ENCODE results near the gene AATF.

AATF gene

DNA sequence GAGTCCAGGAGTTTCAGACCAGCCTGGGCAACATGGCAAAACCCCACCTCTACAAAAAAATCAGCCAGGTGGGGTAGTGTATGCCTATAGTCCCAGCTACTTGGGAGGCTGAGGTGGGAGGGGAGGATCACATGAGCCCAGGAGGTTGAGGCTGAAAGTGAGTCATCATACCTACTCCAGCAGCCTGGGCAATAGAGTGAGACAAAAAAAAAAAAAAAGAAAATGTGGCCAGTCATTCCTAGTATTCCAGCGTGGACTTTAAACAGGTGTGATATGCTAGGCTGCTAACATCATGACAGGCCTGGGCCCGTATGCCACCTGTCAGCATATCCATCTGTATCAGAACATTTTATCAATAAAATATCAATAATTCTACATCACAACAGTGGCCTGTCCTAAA is 143.3 kb downstream of the AATF start:
- TF ChIP-seq EZH2phosphoT487 (IDR thresholded peaks at IDR 0.05; ENCODE audit: low read length) (no peak), EZH2 (optimal IDR thresholded peaks at IDR 0.05; ENCODE audit: low read depth, low read length) (no peak)
- TF ChIP-seq, protein P1, sequence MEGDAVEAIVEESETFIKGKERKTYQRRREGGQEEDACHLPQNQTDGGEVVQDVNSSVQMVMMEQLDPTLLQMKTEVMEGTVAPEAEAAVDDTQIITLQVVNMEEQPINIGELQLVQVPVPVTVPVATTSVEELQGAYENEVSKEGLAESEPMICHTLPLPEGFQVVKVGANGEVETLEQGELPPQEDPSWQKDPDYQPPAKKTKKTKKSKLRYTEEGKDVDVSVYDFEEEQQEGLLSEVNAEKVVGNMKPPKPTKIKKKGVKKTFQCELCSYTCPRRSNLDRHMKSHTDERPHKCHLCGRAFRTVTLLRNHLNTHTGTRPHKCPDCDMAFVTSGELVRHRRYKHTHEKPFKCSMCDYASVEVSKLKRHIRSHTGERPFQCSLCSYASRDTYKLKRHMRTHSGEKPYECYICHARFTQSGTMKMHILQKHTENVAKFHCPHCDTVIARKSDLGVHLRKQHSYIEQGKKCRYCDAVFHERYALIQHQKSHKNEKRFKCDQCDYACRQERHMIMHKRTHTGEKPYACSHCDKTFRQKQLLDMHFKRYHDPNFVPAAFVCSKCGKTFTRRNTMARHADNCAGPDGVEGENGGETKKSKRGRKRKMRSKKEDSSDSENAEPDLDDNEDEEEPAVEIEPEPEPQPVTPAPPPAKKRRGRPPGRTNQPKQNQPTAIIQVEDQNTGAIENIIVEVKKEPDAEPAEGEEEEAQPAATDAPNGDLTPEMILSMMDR (IDR thresholded peaks at IDR 0.05; ENCODE audit: low read length) = no peak
- Histone ChIP-seq H3F3A (ENCODE audit: insufficient read depth, low read length) (peaks cover 14% of the 10 kb centered on the region; the same call in 1 of the 2 replicates), H3K27me3 (replicated peaks; ENCODE audit: insufficient read depth, low read length) (no peaks in the 10 kb centered on the region), H3K9me3 (replicated peaks; ENCODE audit: insufficient read depth, low read length) (no peaks in the 10 kb centered on the region), H3K27ac (ENCODE audit: low read length) (no peak overlapping the region), H4K20me1 (ENCODE audit: insufficient read depth, low read length) (no peaks in the 10 kb centered on the region), H2AFZ (ENCODE audit: low read length) (no peak overlapping the region), H3K9me2 (replicated peaks; ENCODE audit: insufficient read depth, low read length) (no peaks in the 10 kb centered on the region), H3K4me3 (ENCODE audit: low read length) (no peak overlapping the region), H3K79me2 (ENCODE audit: low read length) (no peaks in the 10 kb centered on the region), H3K9ac (ENCODE audit: low read length) (no peak overlapping the region), H3K36me3 (replicated peaks; ENCODE audit: insufficient read depth, low read length) (no peaks in the 10 kb centered on the region), H3K4me1 (ENCODE audit: low read length) (peaks cover 27% of the 10 kb centered on the region), H3K4me2 (ENCODE audit: low read depth, low read length) (no peak overlapping the region)
- no peak for DNase-seq

DNA sequence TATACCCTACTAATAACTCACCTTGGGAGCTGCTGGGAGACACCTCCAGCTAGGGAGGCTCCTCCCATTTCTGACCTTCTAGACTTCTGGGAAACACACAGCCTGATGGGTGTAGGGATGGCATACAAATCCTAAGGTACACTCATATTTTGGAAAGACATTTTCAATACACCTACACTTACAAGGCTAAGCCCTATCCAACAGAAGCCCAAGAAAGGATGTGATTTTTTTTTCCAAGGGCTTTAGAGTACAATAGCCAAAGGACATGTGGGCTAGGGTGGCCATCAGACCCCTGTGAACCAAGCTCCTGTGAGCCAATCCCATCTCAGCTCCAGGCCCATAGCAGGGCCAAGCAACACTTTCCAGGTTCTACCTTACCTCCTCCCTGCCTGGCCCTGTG is 143.9 kb downstream of the AATF start:
- H4K20me1 ChIP-seq (ENCODE audit: insufficient read depth, low read length) = no peaks in the 10 kb centered on the region
- H2AFZ ChIP-seq (ENCODE audit: low read length) = no peak overlapping the region
- H3K4me1 ChIP-seq (ENCODE audit: low read length) = peaks cover 27% of the 10 kb centered on the region
- H3K27ac ChIP-seq (ENCODE audit: low read length) = no peak overlapping the region
- no peak for DNase-seq
- H3F3A ChIP-seq (ENCODE audit: insufficient read depth, low read length) = peaks cover 14% of the 10 kb centered on the region; the same call in 1 of the 2 replicates
- no peak overlapping the region for H3K4me3 ChIP-seq (ENCODE audit: low read length)
- H3K9me2 ChIP-seq (replicated peaks; ENCODE audit: insufficient read depth, low read length) = no peaks in the 10 kb centered on the region
- H3K9me3 ChIP-seq (replicated peaks; ENCODE audit: insufficient read depth, low read length) = no peaks in the 10 kb centered on the region
- H3K79me2 ChIP-seq (ENCODE audit: low read length) = no peaks in the 10 kb centered on the region
- H3K4me2 ChIP-seq (ENCODE audit: low read depth, low read length) = no peak overlapping the region
- H3K9ac ChIP-seq (ENCODE audit: low read length) = no peak overlapping the region
- H3K36me3 ChIP-seq (replicated peaks; ENCODE audit: insufficient read depth, low read length) = no peaks in the 10 kb centered on the region
- no peaks in the 10 kb centered on the region for H3K27me3 ChIP-seq (replicated peaks; ENCODE audit: insufficient read depth, low read length)
- TF ChIP-seq, protein P1 (IDR thresholded peaks at IDR 0.05; ENCODE audit: low read length) = no peak
- TF ChIP-seq EZH2 (optimal IDR thresholded peaks at IDR 0.05; ENCODE audit: low read depth, low read length) = no peak
- TF ChIP-seq EZH2phosphoT487 (IDR thresholded peaks at IDR 0.05; ENCODE audit: low read length) = no peak

DNA sequence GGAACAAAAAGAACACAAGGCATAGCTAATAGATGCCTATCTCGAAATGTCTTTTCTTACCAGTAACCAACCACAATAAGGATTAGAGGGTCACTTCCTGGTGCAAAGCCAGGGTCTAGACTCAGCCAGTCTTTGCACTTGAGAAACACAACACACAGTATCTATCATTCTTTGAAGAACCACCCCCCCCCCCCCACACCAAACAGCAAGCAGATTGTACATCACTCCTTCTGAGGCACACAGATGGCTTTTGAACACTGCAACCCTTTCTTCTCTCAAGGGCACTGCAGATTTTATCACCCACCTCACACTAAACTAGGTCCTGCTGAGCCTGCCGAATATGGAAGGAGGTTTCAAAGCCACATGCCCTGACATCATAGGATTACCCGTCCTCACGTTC is 145.6 kb downstream of the AATF start:
- H3K79me2 ChIP-seq (ENCODE audit: low read length) = no peaks in the 10 kb centered on the region
- H3K9me3 ChIP-seq (replicated peaks; ENCODE audit: insufficient read depth, low read length) = no peaks in the 10 kb centered on the region
- no peak overlapping the region for H3K9ac ChIP-seq (ENCODE audit: low read length)
- no peak overlapping the region for H3K4me3 ChIP-seq (ENCODE audit: low read length)
- no peak for DNase-seq
- no peaks in the 10 kb centered on the region for H4K20me1 ChIP-seq (ENCODE audit: insufficient read depth, low read length)
- TF ChIP-seq EZH2 (optimal IDR thresholded peaks at IDR 0.05; ENCODE audit: low read depth, low read length) (no peak), EZH2phosphoT487 (IDR thresholded peaks at IDR 0.05; ENCODE audit: low read length) (no peak)
- TF ChIP-seq, protein P1 (IDR thresholded peaks at IDR 0.05; ENCODE audit: low read length) = no peak
- H3K36me3 ChIP-seq (replicated peaks; ENCODE audit: insufficient read depth, low read length) = no peaks in the 10 kb centered on the region
- peaks cover 14% of the 10 kb centered on the region; the same call in 1 of the 2 replicates for H3F3A ChIP-seq (ENCODE audit: insufficient read depth, low read length)
- H3K4me2 ChIP-seq (ENCODE audit: low read depth, low read length) = no peak overlapping the region
- no peak overlapping the region for H2AFZ ChIP-seq (ENCODE audit: low read length)
- H3K27ac ChIP-seq (ENCODE audit: low read length) = no peak overlapping the region
- H3K9me2 ChIP-seq (replicated peaks; ENCODE audit: insufficient read depth, low read length) = no peaks in the 10 kb centered on the region
- no peaks in the 10 kb centered on the region for H3K27me3 ChIP-seq (replicated peaks; ENCODE audit: insufficient read depth, low read length)
- peaks cover 20% of the 10 kb centered on the region for H3K4me1 ChIP-seq (ENCODE audit: low read length)
